Hepatocyte (in vitro differentiated cells): Measurements from ENCODE around the gene CHST3. TPM values are rescaled to one million over a fixed set of nuclear protein-coding genes. Genes with fewer than 3 reads are reported as not detected.

Experiments used
- DNase-seq: peaks from one replicate; pipeline ENCODE4 v3.0.0-alpha.2; 2016; ENCODE audit warnings: low spot score
- H2AFZ ChIP-seq: fragments of 200-600 bp; sonication (generic); 2 replicates; pipeline ENCODE4 v1.6.0; 2016; ENCODE audit warnings: antibody characterized with exemption, mild to moderate bottlenecking
- H3K27ac ChIP-seq: fragments of 200-600 bp; sonication (generic); 2 replicates; pipeline ENCODE4 v1.5.1; 2016; ENCODE audit warnings: mild to moderate bottlenecking
- H3K27me3 ChIP-seq: fragments of 200-600 bp; sonication (generic); 2 replicates; pipeline ENCODE4 v1.6.1; 2016
- H3K36me3 ChIP-seq: fragments of 200-600 bp; sonication (generic); replicated peaks from 2 replicates; pipeline ENCODE4 v1.5.1; 2016; ENCODE audit warnings: low read depth; ENCODE audit not compliant: insufficient read depth
- H3K4me1 ChIP-seq: fragments of 200-600 bp; sonication (generic); 2 replicates; pipeline ENCODE4 v1.5.1; 2016; ENCODE audit warnings: mild to moderate bottlenecking, moderate library complexity; ENCODE audit not compliant: insufficient read depth
- H3K4me2 ChIP-seq: fragments of 200-600 bp; sonication (generic); 2 replicates; pipeline ENCODE4 v1.6.0; 2016
- H3K4me3 ChIP-seq: fragments of 200-600 bp; sonication (generic); 2 replicates; pipeline ENCODE4 v1.5.1; 2016; ENCODE audit warnings: mild to moderate bottlenecking
- H3K79me2 ChIP-seq: fragments of 200-600 bp; sonication (generic); 2 replicates; pipeline ENCODE4 v1.6.0; 2017; ENCODE audit warnings: mild to moderate bottlenecking
- H3K9me2 ChIP-seq: fragments of 200-600 bp; sonication (generic); replicated peaks from 2 replicates; pipeline ENCODE4 v1.6.0; 2017; ENCODE audit warnings: mild to moderate bottlenecking; ENCODE audit not compliant: insufficient read depth
- H3K9me3 ChIP-seq: fragments of 200-600 bp; sonication (generic); 2 replicates; pipeline ENCODE4 v1.5.1; 2016; ENCODE audit warnings: low read depth, mild to moderate bottlenecking
- H4K20me1 ChIP-seq: fragments of 200-600 bp; sonication (generic); 2 replicates; pipeline ENCODE4 v1.6.0; 2016; ENCODE audit warnings: mild to moderate bottlenecking; ENCODE audit not compliant: insufficient read depth, poor library complexity, severe bottlenecking
- EZH2 ChIP-seq: fragments of 200-600 bp; sonication (generic); IDR thresholded peaks from 2 replicates; pipeline ENCODE4 v1.6.1; 2016; ENCODE audit warnings: antibody characterized with exemption, mild to moderate bottlenecking, borderline replicate concordance
- EZH2phosphoT487 ChIP-seq: fragments of 200-600 bp; sonication (generic); IDR thresholded peaks from one replicate; pipeline ENCODE4 v1.6.1; 2018; ENCODE audit warnings: antibody characterized with exemption, mild to moderate bottlenecking, low read depth, moderate library complexity; ENCODE audit not compliant: unreplicated experiment, severe bottlenecking
- WGBS: methylation state at CpG from one replicate; pipeline ENCODE4 v1.1.6; 2016; ENCODE audit warnings: low lambda C conversion rate; ENCODE audit errors: missing lambda C conversion rate; 5-methylcytosine and 5-hydroxymethylcytosine counted together
- polyA plus RNA-seq: library from polyadenylated mRNA; unstranded; fragments of >200 nt; fragmentation: Nextera tagmentation; extraction: Ambion mirVana; gene quantifications from 2 replicates; pipeline ENCODE4 v1.2.1, GENCODE V29; 2016
- total RNA-seq: library from RNA; depleted of rRNA; stranded (reverse); fragments of >200 nt; gene quantifications from 2 replicates; pipeline ENCODE4 v1.2.3, GENCODE V29; 2014
- TF ChIP-seq, protein P1 (sequence below): fragments of 200-600 bp; sonication (generic); IDR thresholded peaks from 2 replicates; pipeline ENCODE4 v1.5.1; 2016; ENCODE audit warnings: antibody characterized with exemption, mild to moderate bottlenecking; ENCODE audit not compliant: poor library complexity

Gene CHST3
- total and polyA plus RNA-seq, 2 experiments from 2014 or later = 6.8 to 14.1 TPM

GRCh38 chr10:72008096-72008981, 44.1 kb downstream of the CHST3 start:
- H3K4me2 ChIP-seq = peak overlapping the region; percentile 20
- H4K20me1 ChIP-seq = no peaks in the 10 kb centered on the region
- TF ChIP-seq EZH2phosphoT487 (no peak), EZH2 (no peak)
- TF ChIP-seq, protein P1, sequence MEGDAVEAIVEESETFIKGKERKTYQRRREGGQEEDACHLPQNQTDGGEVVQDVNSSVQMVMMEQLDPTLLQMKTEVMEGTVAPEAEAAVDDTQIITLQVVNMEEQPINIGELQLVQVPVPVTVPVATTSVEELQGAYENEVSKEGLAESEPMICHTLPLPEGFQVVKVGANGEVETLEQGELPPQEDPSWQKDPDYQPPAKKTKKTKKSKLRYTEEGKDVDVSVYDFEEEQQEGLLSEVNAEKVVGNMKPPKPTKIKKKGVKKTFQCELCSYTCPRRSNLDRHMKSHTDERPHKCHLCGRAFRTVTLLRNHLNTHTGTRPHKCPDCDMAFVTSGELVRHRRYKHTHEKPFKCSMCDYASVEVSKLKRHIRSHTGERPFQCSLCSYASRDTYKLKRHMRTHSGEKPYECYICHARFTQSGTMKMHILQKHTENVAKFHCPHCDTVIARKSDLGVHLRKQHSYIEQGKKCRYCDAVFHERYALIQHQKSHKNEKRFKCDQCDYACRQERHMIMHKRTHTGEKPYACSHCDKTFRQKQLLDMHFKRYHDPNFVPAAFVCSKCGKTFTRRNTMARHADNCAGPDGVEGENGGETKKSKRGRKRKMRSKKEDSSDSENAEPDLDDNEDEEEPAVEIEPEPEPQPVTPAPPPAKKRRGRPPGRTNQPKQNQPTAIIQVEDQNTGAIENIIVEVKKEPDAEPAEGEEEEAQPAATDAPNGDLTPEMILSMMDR = no peak
- no peak for DNase-seq
- no peak overlapping the region for H2AFZ ChIP-seq
- H3K27ac ChIP-seq = peak overlapping the region; percentile 84
- WGBS = 89% methylated on average over 56 of the region's 58 CpGs
- peaks cover 13% of the 10 kb centered on the region for H3K79me2 ChIP-seq
- H3K4me1 ChIP-seq = peaks cover 19% of the 10 kb centered on the region
- no peaks in the 10 kb centered on the region for H3K9me3 ChIP-seq
- no peaks in the 10 kb centered on the region for H3K27me3 ChIP-seq
- no peaks in the 10 kb centered on the region for H3K9me2 ChIP-seq
- H3K36me3 ChIP-seq = no peaks in the 10 kb centered on the region
- no peak overlapping the region for H3K4me3 ChIP-seq

DNA sequence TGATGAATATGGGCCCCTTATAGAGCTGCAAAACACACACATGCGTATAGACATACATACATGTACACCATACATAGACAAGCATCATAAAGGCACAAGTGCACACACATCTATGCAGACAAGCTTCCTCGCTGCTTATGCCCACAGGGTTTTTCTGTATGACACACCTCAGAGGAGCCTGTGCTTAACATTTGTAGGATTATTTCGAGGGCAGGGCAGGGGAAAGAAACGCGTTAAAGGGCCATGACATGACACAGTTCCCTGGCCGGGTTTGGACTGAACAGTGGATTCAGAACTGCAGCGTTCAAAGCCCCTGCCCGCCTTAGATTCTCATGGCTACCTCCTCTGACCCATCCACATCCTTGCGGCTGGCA, 44.8 kb downstream of the CHST3 start:
- no peak overlapping the region for H2AFZ ChIP-seq
- H3K27ac ChIP-seq = peak overlapping the region; percentile 84
- H3K4me1 ChIP-seq = peaks cover 19% of the 10 kb centered on the region
- WGBS = 61% methylated on average over 9 of the region's 9 CpGs
- H3K4me3 ChIP-seq = no peak overlapping the region
- no peaks in the 10 kb centered on the region for H3K36me3 ChIP-seq
- TF ChIP-seq EZH2 = no peak
- TF ChIP-seq, protein P1 = no peak
- no peak for TF ChIP-seq EZH2phosphoT487
- H4K20me1 ChIP-seq = no peaks in the 10 kb centered on the region
- no peaks in the 10 kb centered on the region for H3K9me3 ChIP-seq
- no peaks in the 10 kb centered on the region for H3K9me2 ChIP-seq
- peak overlapping the region; percentile 20 for H3K4me2 ChIP-seq
- no peak for DNase-seq
- peaks cover 8% of the 10 kb centered on the region for H3K79me2 ChIP-seq
- no peaks in the 10 kb centered on the region for H3K27me3 ChIP-seq

- WGBS = 38% methylated on average over 12 of the region's 12 CpGs
- H3K4me1 ChIP-seq = peaks cover 19% of the 10 kb centered on the region
- H4K20me1 ChIP-seq = no peaks in the 10 kb centered on the region
- H3K27ac ChIP-seq = peak overlapping the region; percentile 84
- no peaks in the 10 kb centered on the region for H3K36me3 ChIP-seq
- TF ChIP-seq EZH2 (no peak), EZH2phosphoT487 (no peak)
- TF ChIP-seq, protein P1 = no peak
- H3K9me2 ChIP-seq = no peaks in the 10 kb centered on the region
- H3K4me3 ChIP-seq = no peak overlapping the region
- no peak overlapping the region for H2AFZ ChIP-seq
- H3K9me3 ChIP-seq = no peaks in the 10 kb centered on the region
- peak overlapping the region; percentile 20 for H3K4me2 ChIP-seq
- DNase-seq = peak; percentile 90
- no peaks in the 10 kb centered on the region for H3K27me3 ChIP-seq
- peaks cover 5% of the 10 kb centered on the region for H3K79me2 ChIP-seq
Observed at GRCh38 chr10:72009425-72010081, 45.4 kb downstream of the CHST3 start.
